HG03159 (cell line): Measurements from ENCODE around the gene DCST1.

Experiments used
- ATAC-seq: cut with Tn5 transposase; IDR thresholded peaks from one replicate; pipeline ENCODE4 v1.9.1; 2021; ENCODE audit warnings: mild to moderate bottlenecking, moderate library complexity; ENCODE audit not compliant: unreplicated experiment

DCST1 gene

DNA sequence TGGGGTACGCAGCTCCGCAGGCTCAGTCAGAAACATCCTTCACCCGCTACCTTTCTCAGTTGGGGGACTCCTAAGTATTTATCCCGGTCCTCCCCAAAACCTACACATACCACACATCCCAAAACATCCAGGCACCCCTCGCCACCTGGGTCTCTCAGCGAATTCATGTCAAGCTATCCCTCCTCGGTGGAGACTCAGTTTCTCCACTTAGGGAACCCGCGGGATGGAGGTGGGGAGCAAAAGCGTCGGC is 32.3 kb upstream of the DCST1 start:
- no peak for ATAC-seq

DNA sequence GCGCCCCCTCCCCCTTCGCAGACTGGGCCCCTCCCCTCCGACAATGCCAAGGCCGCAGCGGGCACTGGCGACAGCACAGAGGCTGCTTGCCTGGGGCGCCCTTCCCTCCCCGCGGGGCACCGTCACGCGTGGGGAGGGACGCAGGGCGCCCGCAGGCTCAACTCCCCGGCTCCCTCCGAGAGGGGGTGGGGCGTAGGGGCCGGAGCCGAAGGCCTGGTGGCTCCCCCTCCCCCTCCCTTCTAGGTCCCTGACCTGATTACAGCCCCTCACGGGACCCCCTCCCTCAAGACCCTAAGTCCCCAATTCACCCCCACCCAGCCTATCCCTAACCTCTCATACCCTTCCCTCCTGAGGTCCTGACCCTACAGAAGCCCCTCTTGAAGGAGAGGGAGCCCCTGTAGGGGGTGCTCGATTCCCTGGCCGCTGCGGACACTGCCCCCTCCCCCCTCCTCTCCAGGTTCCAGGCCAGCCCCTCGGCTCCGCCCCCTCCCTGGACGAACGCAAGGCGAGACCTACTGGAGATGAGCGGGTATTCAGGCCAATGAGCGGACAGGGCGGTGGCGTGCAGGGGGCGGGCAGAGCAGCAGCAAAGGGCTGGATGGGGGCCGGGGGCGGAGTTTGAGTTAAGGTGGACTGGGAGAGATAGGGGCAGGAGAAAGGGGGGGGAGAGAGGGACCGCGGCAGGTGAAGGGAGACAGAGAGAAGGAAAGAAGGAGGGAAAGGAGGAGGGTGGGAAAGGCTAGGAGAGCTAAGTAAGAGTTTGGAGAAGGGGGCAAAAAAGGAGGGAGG is 31.8 kb upstream of the DCST1 start:
- peak; percentile 58 for ATAC-seq

DNA sequence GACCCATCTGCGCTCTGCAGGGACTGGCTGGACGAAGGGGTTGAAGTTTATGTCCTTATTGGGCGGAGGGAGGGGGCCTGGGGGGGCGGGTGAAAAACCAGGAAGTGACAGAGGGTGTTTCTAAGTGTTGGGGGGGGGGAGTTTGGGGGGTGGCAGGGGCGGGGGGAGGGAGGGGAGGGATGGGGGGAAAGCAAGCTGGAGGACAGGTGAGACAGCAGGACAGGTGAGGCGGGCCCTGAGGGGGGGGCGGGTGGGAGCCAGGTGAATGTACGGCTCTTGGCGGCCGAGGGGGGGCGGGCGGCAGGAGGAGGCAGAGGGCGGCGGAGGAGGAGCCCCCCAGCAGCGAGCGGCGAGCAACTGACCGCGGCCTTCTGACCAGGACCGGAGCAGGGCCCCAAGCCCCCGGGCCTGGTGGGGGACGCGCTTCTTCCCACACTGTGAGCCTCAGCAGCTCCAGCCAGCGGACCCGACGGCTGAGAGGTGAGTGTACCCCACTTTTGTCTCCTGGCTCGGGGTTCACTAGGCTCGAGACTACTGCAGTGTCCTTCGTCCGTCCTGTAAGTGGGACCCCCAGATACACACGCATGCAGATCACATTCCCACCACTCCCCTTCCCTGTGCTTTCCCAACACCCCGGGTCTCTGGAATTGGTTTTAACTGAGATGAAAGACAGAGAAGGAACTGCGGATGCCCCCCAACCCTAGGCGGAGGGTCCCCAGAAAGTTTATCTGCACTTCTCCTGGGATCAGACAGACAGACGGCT is 31.0 kb upstream of the DCST1 start, which contains the start of gene ZBTB7B:
Gene ZBTB7B, plus strand, starts transcription at position 339 of the 763 bp plus-strand sequence. CDS start 11,859 bp downstream, outside the sequence.
- ATAC-seq: peak; percentile 3

DNA sequence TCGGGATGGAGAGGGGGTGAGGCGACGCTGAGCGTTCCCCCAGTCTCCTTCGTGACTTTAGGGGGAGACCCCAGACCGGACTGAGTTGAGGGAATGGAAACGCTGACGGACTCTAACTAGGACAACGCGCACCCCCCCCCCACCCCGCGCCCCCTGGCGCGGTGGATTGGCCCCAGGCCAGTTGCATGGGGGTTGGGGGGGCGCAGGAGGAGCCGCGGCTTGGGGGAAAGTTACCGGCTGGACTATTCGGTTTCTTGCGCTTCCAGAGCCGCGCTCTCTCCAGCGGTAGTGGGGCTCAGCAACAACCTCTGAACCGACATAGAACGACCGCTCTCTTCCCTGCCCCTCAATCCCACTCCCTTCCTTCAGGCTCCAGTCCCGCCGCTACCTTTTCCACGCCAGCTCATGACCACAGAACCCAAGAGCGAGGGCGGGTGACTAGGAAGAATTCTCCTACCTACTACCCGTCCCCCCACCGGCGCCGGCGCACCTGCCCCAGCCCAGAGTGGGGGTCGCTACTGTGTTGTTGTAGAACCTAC is 30.3 kb upstream of the DCST1 start:
- no peak for ATAC-seq

DNA sequence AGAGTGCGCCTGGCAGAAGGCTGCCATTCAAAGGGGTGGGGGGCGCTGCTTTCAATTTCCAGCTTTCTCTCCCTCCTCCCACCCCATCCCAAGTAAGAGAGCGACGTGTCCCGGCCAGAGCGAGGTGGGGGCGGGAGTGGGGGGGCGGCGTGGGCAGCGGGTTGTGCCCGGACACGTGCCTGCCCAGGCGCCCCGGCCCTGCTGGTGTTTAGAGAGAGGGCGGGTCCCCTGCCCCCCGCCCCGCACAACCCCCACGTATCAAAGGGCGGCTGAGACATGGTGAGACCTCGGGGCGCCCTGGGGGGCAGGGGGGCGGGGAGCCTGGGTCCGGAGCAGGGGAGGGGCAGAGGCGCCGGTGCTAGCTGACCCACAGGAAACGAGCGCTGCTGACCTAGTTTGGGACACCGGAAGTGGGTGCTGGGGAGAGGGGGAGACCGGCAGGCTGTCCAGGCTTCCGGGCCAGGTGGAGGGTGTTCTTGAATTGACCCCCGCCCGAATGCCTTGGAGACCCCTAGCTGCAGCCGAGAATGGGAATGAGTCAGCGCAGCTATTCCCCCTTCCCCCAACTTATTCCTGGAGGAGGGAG is 29.8 kb upstream of the DCST1 start:
- no peak for ATAC-seq

DNA sequence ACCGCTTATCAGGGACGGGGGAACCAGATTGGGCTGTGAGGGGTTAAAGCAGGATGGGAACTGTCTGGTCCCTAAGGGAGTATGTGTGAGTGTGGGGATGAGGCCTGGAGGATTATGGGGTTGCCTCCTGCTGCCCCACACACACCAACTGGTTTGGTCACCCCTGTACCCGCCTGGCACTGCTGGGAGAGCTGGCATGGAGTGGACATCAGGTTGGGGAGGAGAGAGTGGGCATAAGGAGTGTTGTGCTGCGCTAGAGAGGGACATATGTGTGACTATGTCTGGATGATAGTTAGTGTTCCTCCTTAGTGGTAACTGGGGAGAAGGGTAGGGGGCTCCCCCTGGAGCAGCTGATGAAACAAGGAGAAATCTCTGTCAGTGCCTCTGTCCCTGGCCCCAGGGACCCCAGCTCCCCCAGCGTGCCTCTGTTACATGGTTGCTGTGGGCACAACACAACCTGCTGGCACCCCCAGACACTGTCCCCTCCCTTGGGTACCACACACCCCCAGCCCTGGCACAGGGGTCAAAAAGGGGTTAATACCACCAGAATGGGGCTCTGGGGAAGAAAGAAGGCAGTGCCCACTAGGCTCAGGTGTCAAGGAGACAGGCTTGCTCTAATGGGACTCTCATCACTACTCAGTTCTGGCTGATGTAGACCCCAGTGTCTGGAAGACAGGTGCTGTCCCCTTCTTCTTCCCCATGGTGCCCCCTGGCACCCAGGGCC is 29.1 kb upstream of the DCST1 start:
- ATAC-seq: no peak

DNA sequence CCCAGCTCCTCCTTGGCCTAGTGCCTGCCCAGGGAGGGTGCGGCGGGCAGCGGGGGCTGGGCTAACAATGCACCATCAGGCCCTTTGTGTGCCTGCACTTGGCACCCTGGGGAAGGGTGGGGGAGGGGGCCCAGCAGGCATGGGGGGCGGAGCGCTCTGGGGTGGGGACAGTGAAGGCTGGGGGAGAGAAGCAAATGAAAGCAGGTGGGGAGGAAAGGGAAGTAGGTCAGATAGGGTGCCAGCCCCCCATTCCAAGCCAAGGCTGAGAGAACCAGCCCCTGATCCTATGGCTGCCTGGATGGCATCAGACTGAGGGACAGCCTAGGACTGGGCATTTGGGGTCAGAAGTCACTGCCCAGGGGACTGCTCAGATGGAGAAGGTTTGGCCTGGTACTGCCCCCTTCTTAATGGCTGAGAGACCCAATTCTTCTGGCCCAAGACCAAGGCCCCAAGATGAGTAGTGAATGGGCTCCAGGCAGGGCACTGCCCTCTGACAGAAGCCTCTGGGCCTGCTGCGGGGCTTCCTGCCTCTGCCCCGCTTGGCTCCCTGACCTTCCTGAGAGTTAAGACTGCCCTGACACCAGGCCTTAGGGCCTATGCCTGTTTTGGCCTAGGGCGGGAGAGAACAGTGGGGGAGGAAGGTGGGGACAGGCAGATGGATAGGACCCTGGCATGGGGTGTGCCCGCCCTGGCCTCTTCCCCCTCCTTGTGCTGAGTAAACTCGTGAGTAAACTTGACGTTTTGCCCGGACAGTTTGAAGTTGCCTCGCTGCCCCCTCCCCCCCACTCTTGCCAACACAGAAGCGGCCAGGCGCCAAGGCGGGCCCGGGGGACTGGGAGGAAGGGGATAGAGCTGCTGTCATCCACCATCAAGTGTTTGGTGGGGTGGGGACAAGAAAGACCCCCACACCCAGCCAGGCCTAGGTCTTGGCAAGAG is 28.3 kb upstream of the DCST1 start:
- no peak for ATAC-seq

DNA sequence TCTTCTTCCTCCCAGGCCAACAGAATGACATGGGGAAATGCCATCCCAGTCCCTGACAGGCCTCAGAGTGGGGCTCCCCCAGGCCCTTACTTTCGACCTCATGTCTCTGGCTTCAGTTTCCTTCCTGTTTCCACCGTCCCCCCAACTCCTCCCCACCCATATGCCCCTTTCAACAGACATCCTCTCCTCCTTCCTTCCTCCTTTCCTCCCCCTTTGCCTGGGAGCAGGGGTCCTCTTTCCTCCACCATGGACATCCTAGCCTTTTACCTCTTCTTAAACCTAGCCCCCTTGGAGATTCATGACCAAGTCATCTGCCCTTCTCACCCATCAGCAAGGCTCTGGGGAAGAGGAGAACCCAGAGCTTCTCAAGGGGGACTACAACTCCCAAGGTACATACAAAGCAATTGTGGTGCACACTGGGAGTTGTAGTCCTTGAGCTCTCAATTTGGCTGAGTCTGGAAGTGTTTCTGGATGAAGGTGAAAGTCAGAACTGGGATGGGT is 27.0 kb upstream of the DCST1 start:
- ATAC-seq: no peak

DNA sequence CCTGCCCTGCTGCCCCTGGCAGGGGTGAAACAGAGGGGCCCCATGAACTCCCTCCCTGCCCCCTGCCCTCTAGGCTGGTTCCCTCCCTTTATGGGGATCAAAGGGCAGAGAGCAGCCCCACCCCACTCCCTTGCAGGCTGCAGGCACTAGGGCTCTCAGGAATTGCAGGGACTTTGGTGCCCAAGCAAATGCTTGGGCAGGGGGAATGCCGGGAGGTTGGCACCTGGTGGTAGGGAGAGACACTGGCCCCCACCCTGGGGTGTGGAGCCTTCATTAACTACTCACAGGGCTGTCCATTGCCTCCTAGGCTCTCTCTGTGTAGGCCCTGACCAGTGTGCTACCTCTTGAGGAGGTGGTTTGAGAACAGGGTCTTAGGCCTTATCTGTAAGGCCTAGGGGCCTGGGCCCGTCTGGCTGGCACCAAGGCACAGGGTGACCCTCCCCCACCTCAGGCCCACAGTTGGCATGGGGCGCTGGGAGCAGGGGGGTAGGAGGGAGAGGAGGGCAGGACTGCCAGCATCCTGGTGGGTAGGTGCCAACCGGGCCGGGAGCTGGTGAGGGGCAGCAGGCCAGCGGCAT is 26.3 kb upstream of the DCST1 start:
- ATAC-seq: no peak

DNA sequence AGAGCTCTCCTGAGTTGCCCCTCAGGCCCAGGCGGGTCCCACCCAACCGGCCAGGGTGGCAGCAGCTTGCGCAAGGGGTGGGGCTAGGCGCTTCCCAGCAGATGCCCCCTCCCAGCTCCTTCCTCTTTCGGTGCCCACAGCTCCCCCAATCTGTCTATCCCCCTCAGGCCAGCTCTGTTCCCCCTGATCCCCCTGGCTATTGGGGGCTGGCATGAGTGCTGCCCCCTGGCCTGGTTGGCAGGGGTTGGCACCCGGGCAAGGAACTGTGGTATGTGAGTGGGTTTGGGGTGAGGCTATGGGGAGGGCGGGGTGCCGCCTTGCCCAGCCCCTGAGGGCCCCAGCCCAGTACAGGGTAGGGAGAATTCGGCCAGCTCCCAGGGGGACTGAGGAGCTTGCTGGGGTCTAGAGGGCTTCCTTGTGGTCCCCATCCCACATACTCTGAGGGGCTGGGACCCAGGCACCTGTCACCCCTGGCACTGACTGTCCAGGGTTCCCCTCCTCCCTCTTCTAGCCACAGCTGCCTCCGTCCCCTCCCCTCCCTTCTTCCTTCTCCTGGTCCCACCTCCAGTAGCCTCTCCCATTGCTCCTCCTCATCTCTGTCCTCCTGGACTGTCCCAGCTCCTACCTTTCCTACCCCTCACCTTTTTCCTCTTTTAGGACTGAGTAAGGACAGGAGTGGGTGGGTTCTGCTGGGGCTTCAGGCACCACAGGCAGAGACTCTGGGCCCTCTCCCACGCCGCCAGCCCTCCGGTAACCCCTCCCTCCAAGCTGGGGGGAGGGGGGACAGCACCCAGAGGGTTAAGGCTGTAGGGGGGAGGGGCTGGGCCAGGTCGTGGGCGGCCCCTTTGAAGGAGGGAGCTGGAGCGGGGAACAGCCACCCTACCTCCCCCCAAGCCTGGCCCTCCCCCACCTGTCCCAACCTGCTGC is 25.3 kb upstream of the DCST1 start:
- no peak for ATAC-seq

DNA sequence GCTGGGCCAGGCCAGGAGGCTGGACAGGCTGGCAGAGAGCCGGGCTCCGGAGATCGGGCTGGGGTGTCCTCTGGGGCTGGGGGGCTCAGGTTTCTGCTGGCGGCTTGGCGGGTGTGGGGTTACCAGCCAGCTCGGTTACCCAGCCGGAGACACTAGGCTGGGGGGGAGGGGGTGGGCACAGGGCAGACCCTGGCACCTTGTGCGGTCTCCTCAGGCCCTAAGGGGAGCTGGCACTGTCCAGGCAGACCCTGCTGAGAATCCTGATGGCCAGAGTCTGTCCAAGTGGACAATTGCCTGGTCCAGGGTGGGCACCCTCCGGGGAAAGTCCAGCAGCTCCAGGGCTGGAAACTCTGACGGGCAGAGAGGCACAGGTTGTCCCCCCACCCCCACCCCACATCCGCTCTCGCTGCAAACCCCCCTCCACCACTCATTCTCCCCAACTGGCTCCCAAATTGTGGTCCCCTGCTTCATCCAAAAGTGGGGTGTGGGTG is 24.4 kb upstream of the DCST1 start:
- ATAC-seq: no peak

DNA sequence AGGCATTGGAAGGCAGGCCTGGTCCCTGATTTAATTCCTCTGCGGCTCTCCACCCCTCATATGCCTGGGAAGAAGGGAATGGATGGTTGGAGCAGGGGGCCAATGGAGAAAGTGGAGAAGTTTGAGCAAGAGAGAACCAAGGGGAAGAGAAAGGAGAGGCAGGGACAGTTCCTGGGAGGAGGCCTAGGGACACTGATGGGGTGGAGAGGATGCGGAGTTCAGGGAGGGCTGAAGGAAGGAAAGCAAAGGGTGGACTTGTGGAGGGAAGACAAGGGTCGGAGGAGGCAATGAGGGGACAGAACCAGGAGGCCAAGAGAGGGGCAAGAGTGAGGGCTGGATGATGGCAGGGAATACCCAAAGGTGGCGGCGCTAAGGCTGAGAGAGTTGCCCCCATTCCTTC is 23.9 kb upstream of the DCST1 start:
- no peak for ATAC-seq

DNA sequence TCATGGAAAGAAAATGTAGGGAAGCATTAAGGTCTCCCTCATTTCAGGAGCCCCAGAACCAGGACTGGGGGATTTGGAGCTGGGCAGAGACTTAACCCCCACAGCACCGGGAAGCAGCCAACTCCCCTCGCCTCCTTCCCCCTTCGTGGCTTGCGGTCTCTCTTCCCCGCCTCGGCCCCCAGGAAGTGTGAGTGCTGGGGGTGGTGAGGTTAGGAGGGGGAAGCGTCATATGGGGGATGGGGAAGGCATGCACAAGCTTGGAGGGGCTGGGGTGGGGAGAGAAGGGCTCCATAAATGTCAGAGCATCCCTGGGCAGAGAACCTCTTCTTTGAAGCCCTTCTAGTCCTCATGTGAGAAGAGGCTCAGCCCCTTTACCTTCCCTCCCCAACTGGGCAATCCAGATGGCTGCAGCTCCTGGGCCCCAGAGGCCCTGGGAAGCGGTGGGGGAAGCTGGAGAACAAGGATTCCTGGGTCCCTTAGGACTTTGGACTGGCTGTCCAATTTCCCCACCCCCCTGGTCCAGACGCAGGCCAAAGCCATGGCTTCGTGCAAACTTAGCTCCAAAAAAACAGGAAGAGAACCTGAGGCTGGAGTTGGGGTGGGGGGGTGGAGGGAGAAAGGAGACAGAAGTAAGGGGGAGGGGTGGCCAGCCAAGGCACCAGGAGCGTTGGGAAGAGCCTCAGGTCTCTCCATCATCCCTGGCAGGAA is 23.3 kb upstream of the DCST1 start:
- ATAC-seq: no peak

DNA sequence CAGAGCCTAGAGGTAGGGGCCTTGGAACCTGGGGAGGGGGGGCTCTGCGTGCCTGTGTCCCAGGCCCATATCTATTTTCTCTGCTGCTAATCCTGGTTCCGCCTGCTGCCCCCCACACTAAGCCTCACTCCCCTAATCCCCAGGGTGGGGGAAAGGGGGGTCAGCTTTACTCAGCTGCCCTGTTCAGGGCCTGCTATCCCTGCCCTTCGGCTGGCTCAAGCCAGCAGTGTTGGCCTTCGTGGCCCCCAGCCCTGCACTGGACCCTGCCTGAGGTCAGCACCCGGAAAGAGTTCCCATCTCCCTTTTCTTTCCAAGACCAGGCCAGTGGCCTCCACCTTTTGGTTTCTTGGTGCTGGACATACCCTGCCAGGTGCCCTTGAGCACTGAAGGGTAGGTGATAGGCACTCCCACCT is 22.6 kb upstream of the DCST1 start:
- ATAC-seq: no peak

DNA sequence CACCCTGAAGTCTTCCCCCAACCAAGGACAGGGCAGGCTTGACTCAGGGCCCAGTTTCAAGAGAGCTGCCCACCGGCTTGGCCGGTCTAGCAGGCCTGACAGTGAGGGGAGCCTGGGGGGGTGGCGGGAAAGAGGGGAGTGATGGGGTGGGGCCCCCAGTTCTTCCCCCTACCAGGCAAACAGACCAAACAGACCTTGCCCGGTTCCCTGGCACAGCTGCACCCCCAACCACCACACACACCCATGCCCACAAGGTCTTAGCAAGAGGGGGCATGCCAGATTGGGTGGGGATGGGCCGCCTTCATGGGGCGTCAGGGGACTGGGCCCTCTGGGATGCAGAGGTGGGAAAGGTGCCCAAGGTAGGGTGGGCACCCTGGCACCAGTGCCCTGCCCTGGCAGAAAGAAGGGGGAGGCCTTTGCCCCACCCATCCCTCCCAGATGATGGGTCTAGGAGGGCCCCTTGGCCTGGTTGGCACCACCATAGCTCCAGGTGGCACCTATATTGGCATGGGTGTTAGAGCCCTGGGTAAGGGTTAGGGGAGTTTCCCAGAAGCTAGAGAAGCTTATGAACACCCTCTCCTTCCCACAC is 22.1 kb upstream of the DCST1 start:
- no peak for ATAC-seq

DNA sequence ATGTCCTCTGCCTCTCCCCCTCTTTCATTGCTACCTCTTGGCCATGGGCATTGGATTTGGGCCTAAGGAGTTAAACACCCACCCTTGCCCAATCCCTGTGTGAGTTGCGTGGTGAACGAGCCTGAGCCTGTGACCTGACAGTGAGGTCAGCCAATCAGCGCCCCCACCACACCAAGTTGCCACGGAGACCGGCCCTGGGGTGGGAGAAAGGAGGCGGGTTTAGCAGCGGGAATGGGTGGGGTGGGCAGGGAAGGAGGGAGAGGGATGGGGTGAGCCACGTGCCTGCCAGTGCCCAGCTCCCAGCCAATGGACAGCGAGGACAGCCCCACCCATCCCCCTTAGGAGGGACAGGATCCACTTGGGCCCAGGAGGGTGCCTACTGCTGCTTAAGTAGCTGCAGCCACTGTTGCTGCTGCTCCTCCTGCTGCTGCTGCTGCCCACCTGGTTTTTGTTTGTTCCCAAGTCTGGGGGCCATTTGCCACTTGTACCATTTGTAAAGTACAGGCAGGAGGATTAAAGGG is 21.5 kb upstream of the DCST1 start:
- ATAC-seq: no peak
